Activated T-cell treated with anti-CD3 and anti-CD28 coated beads, Interleukin-2, amount 50 U/mL, for 24 hours (primary cell): ENCODE data around the gene SDC1.

Experiments used
- DNase-seq: peaks from one replicate; pipeline ENCODE4 v3.0.0-alpha.2; 2020
- H3K27ac Mint-ChIP-seq: 2 replicates; pipeline ENCODE4 v1.8.0; 2020; ENCODE audit warnings: mild to moderate bottlenecking, mixed read lengths
- H3K27me3 Mint-ChIP-seq: 2 replicates; pipeline ENCODE4 v1.8.0; 2020; ENCODE audit warnings: mixed read lengths
- H3K36me3 Mint-ChIP-seq: 2 replicates; pipeline ENCODE4 v1.8.0; 2020; ENCODE audit warnings: low read depth, mixed read lengths
- H3K4me1 Mint-ChIP-seq: 2 replicates; pipeline ENCODE4 v1.8.0; 2020; ENCODE audit warnings: low read depth, mixed read lengths
- H3K4me3 Mint-ChIP-seq: 2 replicates; pipeline ENCODE4 v1.8.0; 2020; ENCODE audit warnings: mild to moderate bottlenecking, moderate library complexity, mixed read lengths
- H3K9me3 Mint-ChIP-seq: 2 replicates; pipeline ENCODE4 v1.8.0; 2020; ENCODE audit warnings: mixed read lengths

Gene SDC1

DNA sequence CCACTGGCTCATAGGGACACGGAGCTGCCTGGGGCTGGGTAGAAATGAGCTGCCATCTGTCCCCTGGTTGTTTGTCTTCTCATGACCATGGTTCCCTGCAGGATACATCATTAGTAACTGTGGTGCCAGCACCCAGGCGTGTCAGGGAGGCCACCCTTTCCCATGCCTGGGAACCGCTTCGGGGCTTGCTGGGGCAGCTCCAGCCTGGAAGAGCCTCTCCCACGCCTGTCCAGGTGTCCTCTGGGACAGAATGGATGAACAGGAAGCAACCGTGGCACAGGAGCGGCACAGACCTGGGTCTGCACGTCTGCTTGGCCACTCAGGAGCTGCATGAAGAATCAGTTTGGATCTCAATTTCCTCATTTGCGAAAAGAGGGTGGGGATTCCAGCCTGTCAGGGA, 34.8 kb downstream of the SDC1 start:
- peaks cover 2% of the 10 kb centered on the region for H3K27me3 Mint-ChIP-seq
- no peak overlapping the region for H3K27ac Mint-ChIP-seq
- DNase-seq: no peak
- no peak overlapping the region for H3K4me3 Mint-ChIP-seq
- H3K9me3 Mint-ChIP-seq: no peaks in the 10 kb centered on the region
- H3K4me1 Mint-ChIP-seq: no peaks in the 10 kb centered on the region
- H3K36me3 Mint-ChIP-seq: no peaks in the 10 kb centered on the region

DNA sequence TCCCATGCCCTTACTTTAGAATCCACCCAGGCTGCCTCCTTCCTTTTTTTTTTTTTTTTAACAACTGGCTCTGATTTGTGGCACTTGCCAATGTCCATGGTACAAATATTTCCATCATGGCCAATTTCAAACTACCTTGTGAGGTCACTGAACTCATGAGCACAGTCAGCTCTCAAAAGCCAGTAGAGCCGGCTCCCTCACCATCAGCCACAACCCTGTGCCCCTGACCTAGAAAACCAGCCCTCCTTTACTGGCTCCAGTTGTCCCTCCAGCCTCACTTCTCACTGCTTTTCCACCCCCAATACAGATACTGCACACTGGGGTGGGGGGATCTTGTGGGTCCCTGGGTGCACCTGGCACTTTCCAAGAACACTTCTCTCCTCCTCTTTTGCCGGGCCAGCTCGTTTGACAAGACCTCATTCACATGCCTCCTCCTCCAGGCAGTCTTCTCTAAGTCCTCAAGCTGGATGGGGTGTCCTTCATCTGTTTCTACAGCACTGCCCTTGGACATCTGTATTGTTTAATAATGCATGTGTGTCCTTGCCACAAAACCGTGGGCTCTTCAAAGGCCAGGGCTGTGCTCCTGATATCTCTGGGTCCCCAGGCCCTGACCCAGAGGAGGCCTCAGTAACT, 35.5 kb downstream of the SDC1 start:
- H3K27me3 Mint-ChIP-seq: peaks cover 2% of the 10 kb centered on the region
- no peaks in the 10 kb centered on the region for H3K4me1 Mint-ChIP-seq
- H3K4me3 Mint-ChIP-seq: no peak overlapping the region
- DNase-seq: no peak
- no peaks in the 10 kb centered on the region for H3K9me3 Mint-ChIP-seq
- H3K27ac Mint-ChIP-seq: no peak overlapping the region
- H3K36me3 Mint-ChIP-seq: no peaks in the 10 kb centered on the region

DNA sequence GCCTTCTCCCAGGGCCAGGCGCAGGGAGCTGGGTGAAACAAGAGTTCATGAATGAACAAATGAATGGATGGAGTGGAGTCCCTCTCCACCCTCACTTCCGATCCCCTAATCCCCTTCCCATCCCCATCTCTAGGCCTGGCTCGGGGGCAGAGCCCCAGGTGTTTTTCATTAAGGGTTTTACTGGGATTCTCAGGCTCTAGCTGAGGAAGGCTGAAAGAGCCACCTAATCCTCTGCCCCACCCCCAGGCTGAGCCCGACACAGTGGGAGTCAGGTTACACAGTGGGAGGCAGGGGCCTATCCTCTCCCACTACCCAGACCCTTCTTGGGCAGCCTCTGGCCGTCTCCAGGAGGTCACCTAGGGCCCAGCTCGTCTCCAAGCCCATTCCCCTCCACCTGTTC, 36.1 kb downstream of the SDC1 start:
- Mint-ChIP-seq H3K27me3 (peaks cover 2% of the 10 kb centered on the region), H3K4me1 (no peaks in the 10 kb centered on the region), H3K36me3 (no peaks in the 10 kb centered on the region), H3K4me3 (no peak overlapping the region), H3K9me3 (no peaks in the 10 kb centered on the region), H3K27ac (no peak overlapping the region)
- no peak for DNase-seq

DNA sequence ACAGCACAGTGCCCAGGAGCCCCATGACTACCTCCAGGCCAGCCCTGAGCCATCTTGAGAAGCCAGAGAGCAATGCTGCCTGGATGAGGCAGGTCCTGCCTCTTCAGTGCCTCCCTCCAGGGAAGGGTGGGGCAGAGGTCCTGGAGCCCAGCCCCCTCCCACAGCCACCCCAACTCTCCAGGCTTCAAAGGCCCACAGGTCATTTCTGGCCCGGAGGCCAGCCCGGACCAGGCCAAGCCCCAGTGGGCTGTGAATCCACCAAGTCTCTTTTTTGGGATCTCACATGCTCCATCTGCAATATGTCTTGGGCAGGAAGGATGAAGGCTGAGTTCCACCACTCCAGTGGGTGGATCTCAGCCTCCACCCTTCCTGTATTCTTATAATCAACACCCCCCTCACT, 36.7 kb downstream of the SDC1 start:
- DNase-seq: no peak
- H3K27ac Mint-ChIP-seq: no peak overlapping the region
- H3K4me3 Mint-ChIP-seq: no peak overlapping the region
- H3K4me1 Mint-ChIP-seq: no peaks in the 10 kb centered on the region
- peaks cover 2% of the 10 kb centered on the region for H3K27me3 Mint-ChIP-seq
- H3K9me3 Mint-ChIP-seq: no peaks in the 10 kb centered on the region
- no peaks in the 10 kb centered on the region for H3K36me3 Mint-ChIP-seq

DNA sequence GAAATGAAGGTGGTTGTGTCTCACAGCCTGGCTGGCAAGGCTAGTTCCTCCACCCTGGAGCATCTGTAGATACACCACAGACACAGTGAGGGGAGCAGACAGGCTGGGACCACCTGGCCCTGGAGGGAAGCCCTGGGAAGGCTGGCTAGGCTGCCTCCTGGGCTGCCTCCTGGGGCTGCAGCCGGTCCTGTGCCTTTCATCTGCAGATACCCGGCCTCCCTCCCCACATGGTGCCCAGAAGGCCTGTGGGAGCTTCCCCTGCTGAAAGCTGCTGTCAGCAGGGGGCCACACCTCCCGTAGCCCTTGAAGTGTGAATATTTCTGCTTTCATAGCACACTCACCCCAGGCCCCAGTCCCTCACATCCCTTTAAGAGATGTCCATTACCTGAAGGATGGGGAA, 37.6 kb downstream of the SDC1 start:
- Mint-ChIP-seq H3K9me3 (no peaks in the 10 kb centered on the region), H3K4me3 (no peak overlapping the region), H3K27me3 (peaks cover 2% of the 10 kb centered on the region), H3K36me3 (no peaks in the 10 kb centered on the region), H3K27ac (no peak overlapping the region), H3K4me1 (no peaks in the 10 kb centered on the region)
- DNase-seq: no peak

DNA sequence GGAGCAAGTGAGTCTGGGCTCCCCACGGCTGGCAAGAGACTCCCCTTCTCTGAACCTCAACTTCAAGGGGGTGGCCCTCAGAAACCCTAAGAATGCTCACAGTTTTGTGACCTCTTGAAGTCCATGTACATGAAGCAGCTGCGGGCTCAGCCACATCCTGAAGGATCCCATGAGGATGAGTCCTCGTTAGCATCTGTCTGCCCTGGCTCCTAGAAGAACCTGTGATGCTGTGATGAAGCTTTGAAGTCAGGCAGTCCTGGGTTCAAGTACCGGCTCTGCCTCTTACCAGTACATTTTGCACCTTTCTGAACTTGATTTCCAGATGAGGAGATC, 38.1 kb downstream of the SDC1 start:
- H3K27me3 Mint-ChIP-seq: peaks cover 2% of the 10 kb centered on the region
- no peaks in the 10 kb centered on the region for H3K4me1 Mint-ChIP-seq
- no peak overlapping the region for H3K4me3 Mint-ChIP-seq
- no peak for DNase-seq
- no peaks in the 10 kb centered on the region for H3K36me3 Mint-ChIP-seq
- H3K9me3 Mint-ChIP-seq: no peaks in the 10 kb centered on the region
- H3K27ac Mint-ChIP-seq: no peak overlapping the region

DNA sequence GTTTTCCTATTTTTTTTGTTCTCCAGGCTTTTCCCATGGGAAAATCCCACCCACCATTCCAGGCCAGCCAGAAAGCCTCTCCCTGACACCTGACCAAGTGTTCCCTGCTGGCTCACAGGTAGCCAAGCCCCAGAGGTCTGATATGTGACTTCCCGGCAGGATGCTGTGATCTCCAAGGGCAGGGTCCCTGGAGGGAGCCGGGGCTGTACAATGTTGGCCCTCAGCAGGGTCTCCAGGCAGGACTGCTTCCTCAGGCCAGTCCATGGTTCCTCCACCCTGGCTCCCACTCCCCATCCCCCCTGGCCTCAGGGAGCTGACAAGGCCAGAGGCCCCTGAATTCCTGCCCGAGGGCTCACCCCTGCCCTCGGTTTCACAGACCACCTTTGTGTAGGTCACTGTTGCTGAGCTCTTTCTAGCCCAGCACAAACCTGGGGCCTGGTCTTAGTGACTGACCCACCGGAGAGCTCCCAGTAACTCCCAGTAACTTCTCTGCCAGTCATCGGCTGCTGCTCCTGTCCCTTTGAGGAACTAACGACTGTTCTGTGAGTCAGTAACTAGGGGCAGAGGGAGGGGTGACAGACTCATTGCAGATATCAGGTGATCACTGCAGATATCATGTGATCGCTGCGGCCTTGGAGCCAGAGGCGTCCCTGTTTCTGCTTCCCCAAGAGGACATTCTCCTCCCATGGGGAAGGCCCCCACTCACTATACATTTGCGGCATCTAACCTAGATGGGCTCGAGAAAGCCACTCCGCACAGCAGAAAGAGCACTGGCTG, 38.7 kb downstream of the SDC1 start:
- H3K27me3 Mint-ChIP-seq: peaks cover 2% of the 10 kb centered on the region
- DNase-seq: no peak
- H3K36me3 Mint-ChIP-seq: no peaks in the 10 kb centered on the region
- no peak overlapping the region for H3K27ac Mint-ChIP-seq
- no peaks in the 10 kb centered on the region for H3K9me3 Mint-ChIP-seq
- no peaks in the 10 kb centered on the region for H3K4me1 Mint-ChIP-seq
- no peak overlapping the region for H3K4me3 Mint-ChIP-seq

DNA sequence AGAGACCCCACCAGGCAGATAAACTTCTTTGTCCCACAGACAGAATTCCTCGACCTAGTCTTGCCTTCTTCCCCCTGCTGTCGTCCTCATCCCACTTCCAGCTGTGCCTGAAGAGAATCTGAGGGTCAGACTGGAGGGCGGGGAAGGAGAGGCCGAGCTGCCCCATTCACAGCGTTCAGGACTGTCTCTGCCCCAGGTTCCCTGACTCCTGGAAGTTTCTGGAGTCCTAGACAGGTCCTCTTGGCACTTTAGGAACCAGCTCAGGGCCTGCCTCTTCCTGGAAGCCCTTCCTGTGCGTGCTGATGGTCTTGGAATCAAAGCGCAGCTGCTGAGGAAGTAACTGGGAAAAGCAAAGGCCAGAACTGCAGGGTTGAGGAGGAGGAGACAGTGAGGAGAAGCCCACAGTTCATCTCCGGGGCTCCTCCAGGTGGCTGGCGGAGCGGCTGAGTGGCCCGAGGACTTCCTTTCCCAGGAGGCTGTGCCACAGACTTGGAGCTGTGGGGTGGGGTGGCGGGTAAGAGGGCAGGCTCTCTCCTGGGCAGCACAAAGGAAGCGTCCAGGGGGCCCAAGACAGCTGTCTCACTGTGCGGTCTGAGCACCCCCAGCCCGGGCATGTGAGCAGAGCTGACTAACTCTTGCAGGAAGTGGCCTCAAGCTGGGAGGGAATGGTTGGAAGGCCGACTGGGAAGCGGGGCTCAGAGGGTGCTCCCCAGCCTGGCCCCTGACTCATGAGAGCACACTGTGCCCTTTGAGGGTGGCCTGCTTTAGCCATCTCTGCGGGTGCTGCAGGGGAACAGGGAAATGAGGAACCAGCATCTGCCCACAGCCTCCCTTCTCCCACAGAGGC, 39.5 kb downstream of the SDC1 start:
- no peak overlapping the region for H3K4me3 Mint-ChIP-seq
- H3K9me3 Mint-ChIP-seq: no peaks in the 10 kb centered on the region
- no peak overlapping the region for H3K27ac Mint-ChIP-seq
- no peaks in the 10 kb centered on the region for H3K36me3 Mint-ChIP-seq
- peaks cover 2% of the 10 kb centered on the region for H3K27me3 Mint-ChIP-seq
- no peak for DNase-seq
- no peaks in the 10 kb centered on the region for H3K4me1 Mint-ChIP-seq

DNA sequence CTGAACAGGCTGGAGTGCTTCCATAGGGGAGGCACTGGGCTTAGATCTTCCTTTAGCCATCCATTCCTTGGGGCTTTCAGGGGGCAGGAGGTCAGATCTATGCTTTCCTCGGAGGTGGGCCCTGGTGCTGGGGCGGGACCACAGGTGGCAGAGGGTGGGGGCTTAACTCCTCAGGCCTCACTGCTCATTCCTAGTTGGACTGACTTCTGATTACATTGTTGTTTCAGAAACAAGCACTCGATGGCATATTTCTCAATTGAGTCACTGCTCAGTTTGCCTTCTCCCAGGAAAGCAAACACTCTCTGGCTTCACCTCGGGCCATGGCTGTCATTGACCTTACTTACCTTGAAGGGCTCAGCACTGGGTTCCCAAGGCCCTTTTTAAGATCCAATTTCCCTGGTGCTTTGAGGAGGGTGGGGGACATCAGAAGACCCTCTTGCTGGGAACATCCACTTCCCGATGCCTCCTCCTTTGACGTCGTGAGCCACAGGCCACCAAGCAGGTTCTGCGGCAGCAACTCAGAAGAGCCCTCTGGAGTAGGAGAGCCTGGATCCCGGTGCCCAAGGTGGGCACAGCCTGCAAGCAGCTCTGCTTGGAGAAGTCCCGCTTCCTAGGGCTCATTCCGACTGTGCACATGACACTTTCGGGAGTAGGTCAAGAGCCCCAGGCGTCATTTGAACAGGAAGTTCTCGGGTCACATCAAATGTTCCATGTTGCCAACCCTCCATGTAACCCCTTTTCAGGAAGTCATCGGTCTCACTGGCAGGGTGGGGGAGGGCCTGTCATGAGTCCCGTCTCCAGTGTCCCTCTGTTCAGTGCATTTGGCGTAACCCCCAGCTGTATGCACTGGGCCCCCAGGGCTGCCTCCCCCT, 40.6 kb downstream of the SDC1 start:
- no peak overlapping the region for H3K4me3 Mint-ChIP-seq
- no peaks in the 10 kb centered on the region for H3K9me3 Mint-ChIP-seq
- DNase-seq: no peak
- H3K4me1 Mint-ChIP-seq: no peaks in the 10 kb centered on the region
- H3K27ac Mint-ChIP-seq: no peak overlapping the region
- no peaks in the 10 kb centered on the region for H3K36me3 Mint-ChIP-seq
- peaks cover 2% of the 10 kb centered on the region for H3K27me3 Mint-ChIP-seq

DNA sequence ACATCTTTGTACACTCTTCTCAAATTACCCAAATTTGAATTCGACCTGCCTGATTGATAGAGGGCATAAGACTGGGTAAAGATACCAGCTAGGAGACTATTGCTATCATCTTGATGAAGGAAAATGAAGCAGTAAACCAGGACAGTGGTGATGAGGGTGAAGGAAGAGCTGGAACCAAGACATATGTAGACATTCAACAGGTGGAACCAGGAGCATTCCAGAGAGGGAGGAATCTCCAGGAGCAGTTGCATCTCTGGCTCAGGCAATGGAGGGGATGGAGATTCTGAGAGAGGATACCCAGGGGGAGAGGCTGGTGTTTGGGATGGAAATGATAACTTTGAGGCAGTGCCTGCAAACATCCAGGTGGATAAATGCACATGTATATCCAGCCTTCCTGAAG, 41.6 kb downstream of the SDC1 start:
- Mint-ChIP-seq H3K27ac (no peak overlapping the region), H3K36me3 (no peaks in the 10 kb centered on the region), H3K9me3 (no peaks in the 10 kb centered on the region), H3K27me3 (peaks cover 2% of the 10 kb centered on the region), H3K4me1 (no peaks in the 10 kb centered on the region), H3K4me3 (no peak overlapping the region)
- no peak for DNase-seq

DNA sequence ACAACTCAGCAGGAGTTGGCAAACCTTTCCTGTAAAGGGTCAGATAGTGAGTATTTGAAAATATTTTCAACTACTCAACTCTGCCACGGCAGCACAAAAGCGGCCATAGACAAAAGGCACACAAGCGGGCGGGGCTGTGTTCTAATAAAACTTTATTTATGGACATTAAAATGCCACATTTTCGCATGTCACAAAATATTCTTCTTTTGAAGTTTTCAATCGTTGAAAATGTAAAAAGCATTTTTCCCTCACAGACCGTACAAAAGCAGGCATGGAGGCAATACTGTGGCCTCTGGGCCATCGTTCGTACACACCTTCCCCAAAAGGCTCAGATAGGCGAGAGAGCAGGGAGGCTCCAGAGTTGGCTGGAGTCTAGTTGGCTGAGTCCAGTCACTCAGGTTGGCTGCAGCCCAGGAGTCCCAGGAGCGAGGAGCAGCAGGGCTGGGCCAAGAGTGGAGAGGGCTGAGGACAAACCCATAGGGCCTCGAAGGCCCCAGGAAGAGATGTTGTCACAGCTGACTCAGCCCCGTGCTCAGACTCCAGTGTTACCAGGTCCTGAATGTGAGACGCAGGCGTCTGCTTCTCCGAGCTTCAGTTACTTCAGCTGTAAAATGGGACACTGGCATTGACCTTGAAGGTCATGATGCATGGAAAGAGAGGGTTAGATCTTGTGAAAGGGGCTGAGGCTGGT, 42.5 kb downstream of the SDC1 start:
- H3K9me3 Mint-ChIP-seq: no peaks in the 10 kb centered on the region
- H3K27me3 Mint-ChIP-seq: peaks cover 2% of the 10 kb centered on the region
- DNase-seq: no peak
- H3K36me3 Mint-ChIP-seq: no peaks in the 10 kb centered on the region
- no peak overlapping the region for H3K27ac Mint-ChIP-seq
- no peaks in the 10 kb centered on the region for H3K4me1 Mint-ChIP-seq
- no peak overlapping the region for H3K4me3 Mint-ChIP-seq

DNA sequence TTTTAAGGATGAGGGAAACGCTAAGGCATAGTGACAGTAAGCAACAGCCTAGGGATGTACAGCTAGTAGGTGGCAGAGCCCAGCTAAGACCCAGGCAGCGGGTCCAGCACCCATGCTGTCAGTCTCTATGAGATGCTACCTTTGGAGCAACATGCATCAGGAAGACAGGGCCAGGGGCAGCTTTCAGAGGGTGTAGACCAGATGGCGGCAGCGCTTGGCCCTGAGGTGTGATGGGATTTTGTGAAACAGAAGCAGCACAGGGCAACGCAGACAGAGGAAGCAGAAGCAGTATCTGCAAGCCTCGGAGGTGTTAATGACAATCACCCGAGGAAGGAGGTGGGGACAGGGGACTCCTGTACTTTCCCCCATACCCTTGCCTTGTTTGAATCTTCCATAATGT, 43.2 kb downstream of the SDC1 start:
- peaks cover 2% of the 10 kb centered on the region for H3K27me3 Mint-ChIP-seq
- no peak overlapping the region for H3K27ac Mint-ChIP-seq
- no peaks in the 10 kb centered on the region for H3K4me1 Mint-ChIP-seq
- no peaks in the 10 kb centered on the region for H3K36me3 Mint-ChIP-seq
- DNase-seq: no peak
- no peak overlapping the region for H3K4me3 Mint-ChIP-seq
- H3K9me3 Mint-ChIP-seq: no peaks in the 10 kb centered on the region

DNA sequence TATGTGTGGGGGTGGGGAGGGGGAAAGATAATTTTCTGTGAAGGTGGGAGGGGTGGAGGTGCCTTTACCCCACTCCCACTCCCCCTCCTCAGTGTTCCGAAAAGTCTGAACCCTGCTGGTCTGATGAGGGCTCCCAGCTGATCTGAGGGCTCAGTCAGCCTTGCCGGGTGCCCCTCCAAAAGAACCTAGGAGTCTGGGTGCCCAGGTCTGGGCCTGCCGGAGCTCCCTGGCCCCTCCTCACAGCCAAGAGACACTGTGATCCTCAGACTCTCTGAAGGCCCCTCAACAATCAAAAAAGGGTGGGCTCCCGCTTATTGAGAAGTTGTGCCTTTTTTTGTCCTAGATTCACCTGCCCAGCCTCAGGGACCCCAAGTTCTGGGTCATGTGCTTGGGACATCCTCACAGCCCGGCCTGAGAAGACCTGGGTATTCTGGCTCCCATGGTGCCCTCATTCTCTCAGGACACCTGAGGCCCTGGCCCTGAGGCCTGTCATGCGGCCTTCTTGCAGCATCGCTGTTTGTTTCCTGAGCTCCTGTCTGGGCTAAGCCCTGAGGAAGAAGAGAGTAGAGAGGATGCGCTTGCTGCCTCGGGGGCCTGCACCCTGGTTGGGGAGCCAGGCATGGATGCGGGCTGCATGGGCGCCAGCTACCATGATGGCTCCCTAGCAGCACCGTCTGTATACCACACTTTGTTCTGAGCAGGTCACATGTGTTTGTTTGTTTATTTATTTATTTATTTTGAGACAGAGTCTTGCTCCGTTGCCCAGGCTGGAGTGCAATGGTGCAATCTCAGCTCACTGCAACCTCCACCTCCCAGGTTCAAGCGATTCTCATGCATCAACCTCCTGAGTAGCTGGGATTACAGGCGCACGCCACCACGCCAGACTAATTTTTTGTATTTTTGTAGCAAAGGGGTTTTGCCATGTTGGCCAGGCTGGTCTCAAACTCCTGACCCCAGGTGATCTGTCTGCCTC, 44.0 kb downstream of the SDC1 start:
- Mint-ChIP-seq H3K4me1 (no peaks in the 10 kb centered on the region), H3K4me3 (no peak overlapping the region), H3K27ac (no peak overlapping the region)

More for the DNA sequence above, 44.0 kb downstream of the SDC1 start:
- Mint-ChIP-seq H3K36me3 (no peaks in the 10 kb centered on the region), H3K9me3 (no peaks in the 10 kb centered on the region), H3K27me3 (peaks cover 2% of the 10 kb centered on the region)
- no peak for DNase-seq
